Measurements from ENCODE around the gene MOV10L1.

DNA sequence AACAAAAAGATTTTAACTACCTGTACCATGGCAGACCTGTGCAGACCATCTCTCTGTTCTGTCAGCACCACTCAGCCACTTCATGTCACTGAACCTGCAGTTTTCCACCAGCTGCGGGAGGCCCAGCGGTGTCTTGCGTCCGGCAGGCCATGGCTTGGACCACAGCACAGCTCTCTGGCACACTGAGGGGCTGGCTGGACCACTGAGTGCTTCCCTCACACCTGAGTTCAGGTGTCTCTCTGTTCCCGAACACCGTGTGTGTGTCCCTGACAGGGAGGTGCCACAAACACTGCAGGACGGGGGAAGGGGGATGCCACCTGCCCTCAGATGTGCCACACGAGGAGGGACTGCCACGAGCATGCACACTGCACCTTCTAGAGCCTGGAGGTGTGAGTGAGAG, 17.7 kb downstream of the MOV10L1 start:
- TF ChIP-seq, protein P1, sequence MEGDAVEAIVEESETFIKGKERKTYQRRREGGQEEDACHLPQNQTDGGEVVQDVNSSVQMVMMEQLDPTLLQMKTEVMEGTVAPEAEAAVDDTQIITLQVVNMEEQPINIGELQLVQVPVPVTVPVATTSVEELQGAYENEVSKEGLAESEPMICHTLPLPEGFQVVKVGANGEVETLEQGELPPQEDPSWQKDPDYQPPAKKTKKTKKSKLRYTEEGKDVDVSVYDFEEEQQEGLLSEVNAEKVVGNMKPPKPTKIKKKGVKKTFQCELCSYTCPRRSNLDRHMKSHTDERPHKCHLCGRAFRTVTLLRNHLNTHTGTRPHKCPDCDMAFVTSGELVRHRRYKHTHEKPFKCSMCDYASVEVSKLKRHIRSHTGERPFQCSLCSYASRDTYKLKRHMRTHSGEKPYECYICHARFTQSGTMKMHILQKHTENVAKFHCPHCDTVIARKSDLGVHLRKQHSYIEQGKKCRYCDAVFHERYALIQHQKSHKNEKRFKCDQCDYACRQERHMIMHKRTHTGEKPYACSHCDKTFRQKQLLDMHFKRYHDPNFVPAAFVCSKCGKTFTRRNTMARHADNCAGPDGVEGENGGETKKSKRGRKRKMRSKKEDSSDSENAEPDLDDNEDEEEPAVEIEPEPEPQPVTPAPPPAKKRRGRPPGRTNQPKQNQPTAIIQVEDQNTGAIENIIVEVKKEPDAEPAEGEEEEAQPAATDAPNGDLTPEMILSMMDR (IDR thresholded peaks at IDR 0.05): no peak
- no peak for TF ChIP-seq POLR2A (IDR thresholded peaks at IDR 0.05)
